Liver (tissue), 9 donors: Measurements from ENCODE around the gene DGKQ. TPM values are rescaled to one million over a fixed set of nuclear protein-coding genes. Genes with fewer than 3 reads are reported as not detected.

ENCODE experiments used
- DNase-seq: peaks from one replicate; pipeline ENCODE4 v3.0.0-alpha.2; 2017; ENCODE audit warnings: low spot score
- H3K27ac ChIP-seq, 2 donors: one replicate each; pipeline ENCODE4 v1.7.0; 2013; ENCODE audit warnings: inconsistent platforms in 2 of 2, low read length in 2 of 2, control low read depth in 1 of 2, low read depth in 1 of 2, mild to moderate bottlenecking in 1 of 2
- H3K27me3 ChIP-seq, 4 donors: one replicate each; pipeline versions ENCODE4 v1.6.1 to v1.7.0; 2013; ENCODE audit warnings: low read length in 3 of 4, inconsistent platforms in 1 of 4, mild to moderate bottlenecking in 1 of 4, moderate library complexity in 1 of 4; ENCODE audit not compliant: control insufficient read depth in 4 of 4, insufficient read depth in 4 of 4
- H3K36me3 ChIP-seq, 4 donors: one replicate each; pipeline versions ENCODE4 v1.6.1 to v1.7.0; 2013; ENCODE audit warnings: low read length in 3 of 4, mild to moderate bottlenecking in 3 of 4, low read depth in 1 of 4, moderate library complexity in 1 of 4; ENCODE audit not compliant: control insufficient read depth in 4 of 4, insufficient read depth in 3 of 4
- H3K4me1 ChIP-seq, 4 donors: one replicate each; pipeline versions ENCODE4 v1.6.1 to v1.7.0; 2013; ENCODE audit warnings: low read length in 3 of 4, mild to moderate bottlenecking in 3 of 4, moderate library complexity in 1 of 4; ENCODE audit not compliant: control insufficient read depth in 4 of 4, insufficient read depth in 4 of 4
- H3K4me3 ChIP-seq, 3 donors: one replicate each; pipeline versions ENCODE4 v1.6.1 to v1.7.0; 2013; ENCODE audit warnings: low read length in 3 of 3, control low read depth in 1 of 3, low read depth in 1 of 3, mild to moderate bottlenecking in 1 of 3
- H3K9ac ChIP-seq, 2 donors: one replicate each; pipeline ENCODE4 v1.7.0; 2013; ENCODE audit warnings: low read length in 2 of 2, mild to moderate bottlenecking in 2 of 2, moderate library complexity in 2 of 2, control low read depth in 1 of 2, low read depth in 1 of 2
- H3K9me3 ChIP-seq, 4 donors: one replicate each; pipeline versions ENCODE4 v1.6.1 to v1.7.0; 2013; ENCODE audit warnings: low read length in 3 of 4; ENCODE audit not compliant: control insufficient read depth in 4 of 4
- ATF3 ChIP-seq: IDR thresholded peaks from 2 replicates; pipeline ENCODE4 v1.6.1; 2016; ENCODE audit warnings: antibody characterized with exemption
- CTCF ChIP-seq: fragments of 150-350 bp; IDR thresholded peaks from 2 replicates; pipeline ENCODE4 v1.5.1; 2017; ENCODE audit warnings: improper control_type of control experiment, low read depth, low read length; ENCODE audit not compliant: missing input control
- EGR1 ChIP-seq, 2 donors: IDR thresholded peaks; 2 replicates each; pipeline ENCODE4 v1.6.1; 2016 to 2018; ENCODE audit warnings: antibody characterized with exemption in 2 of 2, low read depth in 2 of 2
- FOXA1 ChIP-seq: IDR thresholded peaks from 2 replicates; pipeline ENCODE4 v1.6.1; 2016; ENCODE audit warnings: antibody characterized with exemption
- FOXA2 ChIP-seq: IDR thresholded peaks from 2 replicates; pipeline ENCODE4 v1.6.1; 2016; ENCODE audit warnings: antibody characterized with exemption
- GABPA ChIP-seq, 2 donors: IDR thresholded peaks in 1 of 2; conservative IDR thresholded peaks in 1 of 2; 2 replicates each; pipeline ENCODE4 v1.6.1; 2016; ENCODE audit warnings: antibody characterized with exemption in 2 of 2, mild to moderate bottlenecking in 1 of 2, moderate library complexity in 1 of 2
- HNF4A ChIP-seq, 2 donors: conservative IDR thresholded peaks; 2 replicates each; pipeline ENCODE4 v1.6.1; 2016; ENCODE audit warnings: antibody characterized with exemption in 2 of 2, mild to moderate bottlenecking in 2 of 2
- HNF4G ChIP-seq: IDR thresholded peaks from 2 replicates; pipeline ENCODE4 v1.6.1; 2016; ENCODE audit warnings: antibody characterized with exemption
- NR2F2 ChIP-seq: IDR thresholded peaks from 2 replicates; pipeline ENCODE4 v1.6.1; 2016; ENCODE audit warnings: antibody characterized with exemption
- RAD21 ChIP-seq, 2 donors: IDR thresholded peaks; 2 replicates each; pipeline ENCODE4 v1.6.1; 2016; ENCODE audit warnings: antibody characterized with exemption in 2 of 2, mild to moderate bottlenecking in 2 of 2
- RXRA ChIP-seq, 2 donors: IDR thresholded peaks; 2 replicates each; pipeline ENCODE4 v1.6.1; 2017 to 2018; ENCODE audit warnings: antibody characterized with exemption in 2 of 2, mild to moderate bottlenecking in 1 of 2
- SP1 ChIP-seq: IDR thresholded peaks from 2 replicates; pipeline ENCODE4 v1.6.1; 2018; ENCODE audit warnings: antibody characterized with exemption, mild to moderate bottlenecking
- TAF1 ChIP-seq: conservative IDR thresholded peaks from 2 replicates; pipeline ENCODE4 v1.6.1; 2016; ENCODE audit warnings: antibody characterized with exemption, mild to moderate bottlenecking
- YY1 ChIP-seq: IDR thresholded peaks from 2 replicates; pipeline ENCODE4 v1.6.1; 2016; ENCODE audit warnings: antibody characterized with exemption, mild to moderate bottlenecking
- WGBS: extraction: QIAGEN DNeasy Blood & Tissue Kit; methylation state at CpG from one replicate; pipeline ENCODE4 v1.1.7; 2013; 5-methylcytosine and 5-hydroxymethylcytosine counted together
- polyA plus RNA-seq, 2 donors: library from polyadenylated mRNA; stranded (reverse) in 1 of 2; unstranded in 1 of 2; fragments of 200-250 nt in 1 of 2; fragments of >200 nt in 1 of 2; fragmentation: Nextera tagmentation in 1 of 2; extraction: Ambion mirVana in 1 of 2; gene quantifications; one replicate each; pipeline versions ENCODE4 v1.2.1 to v1.2.3, GENCODE V29; 2013 to 2015
- total RNA-seq, 2 donors: library from RNA; depleted of rRNA; stranded (reverse); fragments of >200 nt; gene quantifications; one replicate each; pipeline ENCODE4 v1.2.3, GENCODE V29; 2014
- TF ChIP-seq, protein P1 (sequence below): IDR thresholded peaks from 2 replicates; pipeline ENCODE4 v1.6.1; 2016; ENCODE audit warnings: antibody characterized with exemption, mild to moderate bottlenecking
- TF ChIP-seq, protein P2 (sequence below): IDR thresholded peaks from 2 replicates; pipeline ENCODE4 v1.6.1; 2016; ENCODE audit warnings: antibody characterized with exemption
- donor health status: healthy.
- donor health status: healthy.
- donor health status: healthy.
- donor health status: healthy.
- donor health status: healthy.

Gene DGKQ
- total and polyA plus RNA-seq, 4 donors: 1.5 to 8.8 (median 3.6) TPM

GRCh38 chr4:960140-960635 is 13.2 kb downstream of the DGKQ start:
- DNase-seq: no peak

GRCh38 chr4:959338-960139 is 13.8 kb downstream of the DGKQ start:
- H3K9me3 ChIP-seq: no peaks in the 10 kb centered on the region
- H3K27ac ChIP-seq: no peak overlapping the region
- no peak for TF ChIP-seq HNF4G
- no peak overlapping the region for H3K4me3 ChIP-seq
- WGBS: 91% methylated on average over 24 of the region's 24 CpGs
- DNase-seq: no peak
- H3K9ac ChIP-seq: no peak overlapping the region
- no peaks in the 10 kb centered on the region for H3K4me1 ChIP-seq
- no peaks in the 10 kb centered on the region for H3K27me3 ChIP-seq
- peaks cover 2 to 24% (median 2%) of the 10 kb centered on the region in 4 donors for H3K36me3 ChIP-seq

More at GRCh38 chr4:960140-960635, 13.2 kb downstream of the DGKQ start:
- no peak overlapping the region for H3K4me3 ChIP-seq
- H3K27ac ChIP-seq: no peak overlapping the region
- peaks cover 0 to 21% (median 2%) of the 10 kb centered on the region in 4 donors for H3K36me3 ChIP-seq
- H3K4me1 ChIP-seq: no peaks in the 10 kb centered on the region
- no peaks in the 10 kb centered on the region for H3K9me3 ChIP-seq
- 94% methylated on average over 16 of the region's 16 CpGs for WGBS
- H3K9ac ChIP-seq: no peak overlapping the region
- no peaks in the 10 kb centered on the region for H3K27me3 ChIP-seq
- no peak for TF ChIP-seq SP1
- no peak for TF ChIP-seq RXRA (IDR thresholded peaks at IDR 0.05)
- TF ChIP-seq FOXA1: no peak
- no peak for TF ChIP-seq HNF4G
- TF ChIP-seq, protein P1, sequence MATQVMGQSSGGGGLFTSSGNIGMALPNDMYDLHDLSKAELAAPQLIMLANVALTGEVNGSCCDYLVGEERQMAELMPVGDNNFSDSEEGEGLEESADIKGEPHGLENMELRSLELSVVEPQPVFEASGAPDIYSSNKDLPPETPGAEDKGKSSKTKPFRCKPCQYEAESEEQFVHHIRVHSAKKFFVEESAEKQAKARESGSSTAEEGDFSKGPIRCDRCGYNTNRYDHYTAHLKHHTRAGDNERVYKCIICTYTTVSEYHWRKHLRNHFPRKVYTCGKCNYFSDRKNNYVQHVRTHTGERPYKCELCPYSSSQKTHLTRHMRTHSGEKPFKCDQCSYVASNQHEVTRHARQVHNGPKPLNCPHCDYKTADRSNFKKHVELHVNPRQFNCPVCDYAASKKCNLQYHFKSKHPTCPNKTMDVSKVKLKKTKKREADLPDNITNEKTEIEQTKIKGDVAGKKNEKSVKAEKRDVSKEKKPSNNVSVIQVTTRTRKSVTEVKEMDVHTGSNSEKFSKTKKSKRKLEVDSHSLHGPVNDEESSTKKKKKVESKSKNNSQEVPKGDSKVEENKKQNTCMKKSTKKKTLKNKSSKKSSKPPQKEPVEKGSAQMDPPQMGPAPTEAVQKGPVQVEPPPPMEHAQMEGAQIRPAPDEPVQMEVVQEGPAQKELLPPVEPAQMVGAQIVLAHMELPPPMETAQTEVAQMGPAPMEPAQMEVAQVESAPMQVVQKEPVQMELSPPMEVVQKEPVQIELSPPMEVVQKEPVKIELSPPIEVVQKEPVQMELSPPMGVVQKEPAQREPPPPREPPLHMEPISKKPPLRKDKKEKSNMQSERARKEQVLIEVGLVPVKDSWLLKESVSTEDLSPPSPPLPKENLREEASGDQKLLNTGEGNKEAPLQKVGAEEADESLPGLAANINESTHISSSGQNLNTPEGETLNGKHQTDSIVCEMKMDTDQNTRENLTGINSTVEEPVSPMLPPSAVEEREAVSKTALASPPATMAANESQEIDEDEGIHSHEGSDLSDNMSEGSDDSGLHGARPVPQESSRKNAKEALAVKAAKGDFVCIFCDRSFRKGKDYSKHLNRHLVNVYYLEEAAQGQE: no peak
- no peak for TF ChIP-seq EGR1 (IDR thresholded peaks at IDR 0.05; ENCODE audit: low read depth in 2 of 2)
- TF ChIP-seq TAF1: no peak

- H3K27ac ChIP-seq: no peak overlapping the region
- peaks cover 2 to 24% (median 3%) of the 10 kb centered on the region in 4 donors for H3K36me3 ChIP-seq
- no peak for DNase-seq
- no peaks in the 10 kb centered on the region for H3K4me1 ChIP-seq
- H3K9me3 ChIP-seq: no peaks in the 10 kb centered on the region
- no peak overlapping the region for H3K9ac ChIP-seq
- no peaks in the 10 kb centered on the region for H3K27me3 ChIP-seq
- WGBS: 89% methylated on average over 17 of the region's 17 CpGs
- no peak overlapping the region for H3K4me3 ChIP-seq
- TF ChIP-seq FOXA2: no peak
- TF ChIP-seq YY1: no peak
- no peak for TF ChIP-seq RXRA (IDR thresholded peaks at IDR 0.05)
- no peak for TF ChIP-seq CTCF
- no peak for TF ChIP-seq EGR1 (IDR thresholded peaks at IDR 0.05; ENCODE audit: low read depth in 2 of 2)
- TF ChIP-seq, protein P2, sequence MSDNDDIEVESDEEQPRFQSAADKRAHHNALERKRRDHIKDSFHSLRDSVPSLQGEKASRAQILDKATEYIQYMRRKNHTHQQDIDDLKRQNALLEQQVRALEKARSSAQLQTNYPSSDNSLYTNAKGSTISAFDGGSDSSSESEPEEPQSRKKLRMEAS: no peak
- no peak for TF ChIP-seq RAD21 (IDR thresholded peaks at IDR 0.05)
- TF ChIP-seq SP1: no peak
- TF ChIP-seq HNF4A (conservative IDR thresholded peaks at IDR 0.05): no peak
- no peak for TF ChIP-seq NR2F2
- TF ChIP-seq TAF1: no peak
- TF ChIP-seq FOXA1: no peak
- no peak for TF ChIP-seq HNF4G
- TF ChIP-seq, protein P1: no peak
- no peak for TF ChIP-seq GABPA (IDR thresholded peaks at IDR 0.05 in 1 of 2, conservative IDR thresholded peaks at IDR 0.05 in 1 of 2)
- TF ChIP-seq ATF3: no peak
Observed at GRCh38 chr4:958696-959337, 14.6 kb downstream of the DGKQ start.
